ENCODE results near the gene LRG1. TPM values are rescaled to one million over a fixed set of nuclear protein-coding genes. Genes with fewer than 3 reads are reported as not detected.
A peak's percentile ranks its signal among the peaks of the same experiment; 100 is the strongest.

LRG1 gene
- total RNA-seq, 1 donor from 2014 or later, result 1.1 TPM

- Histone ChIP-seq H3K4me3 (ENCODE audit: low read depth, low read length) (no peak overlapping the region), H3K27me3 (ENCODE audit: control insufficient read depth, insufficient read depth, low read length) (no peaks in the 10 kb centered on the region), H3K36me3 (ENCODE audit: control insufficient read depth, insufficient read depth, low read length) (no peaks in the 10 kb centered on the region)
- no peak for TF ChIP-seq CTCF (IDR thresholded peaks at IDR 0.05; ENCODE audit: insufficient read depth, low read length, severe bottlenecking)
- no peak for DNase-seq (ENCODE audit: low read depth)
- no peak for FAIRE-seq
Measured at GRCh38 chr19:4525563-4526002, 14.3 kb downstream of the LRG1 start.

- FAIRE-seq (no peak), DNase-seq (ENCODE audit: low read depth) (peak; percentile 12)
- H3K27me3 ChIP-seq (ENCODE audit: control insufficient read depth, insufficient read depth, low read length), result no peaks in the 10 kb centered on the region
- H3K36me3 ChIP-seq (ENCODE audit: control insufficient read depth, insufficient read depth, low read length), result no peaks in the 10 kb centered on the region
- no peak overlapping the region for H3K4me3 ChIP-seq (ENCODE audit: low read depth, low read length)
- peak; percentile 94 for TF ChIP-seq CTCF (IDR thresholded peaks at IDR 0.05; ENCODE audit: insufficient read depth, low read length, severe bottlenecking)
Measured at GRCh38 chr19:4524808-4525562, 14.9 kb downstream of the LRG1 start.

GRCh38 chr19:4523306-4524110 lies 16.3 kb downstream of the LRG1 start:
- no peak overlapping the region for H3K4me3 ChIP-seq (ENCODE audit: low read depth, low read length)
- FAIRE-seq (no peak), DNase-seq (ENCODE audit: low read depth) (no peak)
- peak; percentile 85 for TF ChIP-seq CTCF (IDR thresholded peaks at IDR 0.05; ENCODE audit: insufficient read depth, low read length, severe bottlenecking)
- no peaks in the 10 kb centered on the region for H3K36me3 ChIP-seq (ENCODE audit: control insufficient read depth, insufficient read depth, low read length)
- H3K27me3 ChIP-seq (ENCODE audit: control insufficient read depth, insufficient read depth, low read length), result no peaks in the 10 kb centered on the region

GRCh38 chr19:4522291-4523002 lies 17.4 kb downstream of the LRG1 start:
- FAIRE-seq (no peak), DNase-seq (ENCODE audit: low read depth) (no peak)
- no peak for TF ChIP-seq CTCF (IDR thresholded peaks at IDR 0.05; ENCODE audit: insufficient read depth, low read length, severe bottlenecking)
- Histone ChIP-seq H3K36me3 (ENCODE audit: control insufficient read depth, insufficient read depth, low read length) (no peaks in the 10 kb centered on the region), H3K27me3 (ENCODE audit: control insufficient read depth, insufficient read depth, low read length) (no peaks in the 10 kb centered on the region), H3K4me3 (ENCODE audit: low read depth, low read length) (no peak overlapping the region)

GRCh38 chr19:4521888-4522242 lies 18.0 kb downstream of the LRG1 start:
- no peak for DNase-seq (ENCODE audit: low read depth)
- FAIRE-seq, result no peak

More at GRCh38 chr19:4521888-4522242, 18.0 kb downstream of the LRG1 start:
- no peak for TF ChIP-seq CTCF (IDR thresholded peaks at IDR 0.05; ENCODE audit: insufficient read depth, low read length, severe bottlenecking)
- H3K27me3 ChIP-seq (ENCODE audit: control insufficient read depth, insufficient read depth, low read length), result no peaks in the 10 kb centered on the region
- no peaks in the 10 kb centered on the region for H3K36me3 ChIP-seq (ENCODE audit: control insufficient read depth, insufficient read depth, low read length)
- H3K4me3 ChIP-seq (ENCODE audit: low read depth, low read length), result no peak overlapping the region
